K562 (cell line): ENCODE measurements around the gene LCTL. TPM values are rescaled to one million over a fixed set of nuclear protein-coding genes. Genes with fewer than 3 reads are reported as not detected.
A peak's percentile ranks its signal among the peaks of the same experiment; 100 is the strongest.

Experiments
- ATAC-seq: fragments of 200-7000 bp; cut with Tn5 transposase; 3 replicates; pipeline ENCODE4 v1.9.1; 2020; ENCODE audit warnings: moderate library complexity
- BruUV-seq: library from RNA; stranded (reverse); fragments of 400-500 nt; replicated peaks from 2 replicates; lab custom pipeline; 2021; lab: Mats Ljungman, UMichigan
- CTCF ChIA-PET: fragments of 300-600 bp; formaldehyde crosslinking; extraction: SDS; loops from one replicate; lab custom pipeline; 2021; ENCODE audit warnings: low intra/inter-chr PET ratio; lab: Yijun Ruan, JAX
- POLR2A ChIA-PET: fragments of 300-600, 350-650 bp; sonication (Branson Sonifier 250); formaldehyde crosslinking; extraction: SDS; loops from one replicate; lab custom pipeline; 2021; ENCODE audit warnings: antibody characterized with exemption, inconsistent platforms; lab: Yijun Ruan, JAX
- DNase-seq, 4 experiments: peaks; one replicate each; pipeline versions ENCODE4 v3.0.0 to v3.0.0-alpha.2; 2011 to 2018; ENCODE audit warnings: low spot score in 3 of 4, mixed read lengths in 3 of 4; ENCODE audit errors: extremely low read depth in 1 of 4
- FAIRE-seq: peaks from 2 replicates; lab custom pipeline; 2011; peaks lifted over from hg19 to GRCh38; lab: Jason Lieb, UNC
- H2AFZ ChIP-seq: 2 replicates; pipeline ENCODE4 v1.6.0; 2011; ENCODE audit warnings: low read depth, low read length, control low read depth, inconsistent platforms
- H3K27ac ChIP-seq: fragments of 200-600 bp; 3 replicates; pipeline ENCODE4 v1.8.0; 2011; ENCODE audit warnings: low read depth, mild to moderate bottlenecking, control low read depth, inconsistent platforms, low read length, moderate library complexity, mixed read lengths; ENCODE audit errors: extremely low read depth
- H3K27me3 ChIP-seq, 2 experiments: fragments of 300-600 bp in 1 of 2; 2 replicates in 1 of 2; 3 replicates in 1 of 2; pipeline versions ENCODE4 v1.6.0 to v1.8.0; 2011; ENCODE audit warnings: inconsistent platforms in 2 of 2, low read length in 2 of 2, mild to moderate bottlenecking in 1 of 2, mixed read lengths in 1 of 2, moderate library complexity in 1 of 2; ENCODE audit not compliant: control insufficient read depth in 2 of 2, insufficient read depth in 2 of 2
- H3K36me3 ChIP-seq: fragments of 300-600 bp; 3 replicates; pipeline ENCODE4 v1.8.0; 2011; ENCODE audit warnings: mild to moderate bottlenecking, low read length, inconsistent platforms; ENCODE audit not compliant: control insufficient read depth, insufficient read depth
- H3K4me1 ChIP-seq, 2 experiments: fragments of 200-600 bp in 1 of 2; replicated peaks in 1 of 2; 2 replicates in 1 of 2; 3 replicates in 1 of 2; pipeline versions ENCODE4 v1.5.1 to v1.8.0; 2011; ENCODE audit warnings: inconsistent platforms in 2 of 2, low read length in 2 of 2, mild to moderate bottlenecking in 1 of 2, mixed read lengths in 1 of 2, moderate library complexity in 1 of 2; ENCODE audit not compliant: control insufficient read depth in 2 of 2, insufficient read depth in 2 of 2
- H3K4me2 ChIP-seq: 2 replicates; pipeline ENCODE4 v1.6.1; 2011; ENCODE audit warnings: low read length, control low read depth, inconsistent platforms, mixed read lengths; ENCODE audit not compliant: insufficient read depth
- H3K4me3 ChIP-seq: fragments of 200-600 bp; sonication (generic), shearing (Covaris generic); 2 replicates; pipeline ENCODE4 v1.5.1; 2016; ENCODE audit warnings: control low read depth, inconsistent platforms
- H3K79me2 ChIP-seq: fragments of 200-600 bp; 3 replicates; pipeline ENCODE4 v1.8.0; 2011; ENCODE audit warnings: low read length, inconsistent platforms; ENCODE audit not compliant: control insufficient read depth, insufficient read depth
- H3K9ac ChIP-seq, 2 experiments: 2 replicates each; pipeline versions ENCODE4 v1.6.0 to v1.6.1; 2011; ENCODE audit warnings: low read depth in 2 of 2, low read length in 2 of 2, control low read depth in 1 of 2, inconsistent platforms in 1 of 2, mild to moderate bottlenecking in 1 of 2, mixed read lengths in 1 of 2; ENCODE audit not compliant: insufficient read depth in 1 of 2
- H3K9me1 ChIP-seq: one replicate; pipeline ENCODE4 v1.6.0; 2011; ENCODE audit warnings: inconsistent platforms, mild to moderate bottlenecking, low read length, moderate library complexity; ENCODE audit not compliant: control insufficient read depth, insufficient read depth
- H3K9me3 ChIP-seq: replicated peaks from 2 replicates; pipeline ENCODE4 v1.5.1; 2011; ENCODE audit warnings: low read depth, low read length, inconsistent platforms; ENCODE audit not compliant: control insufficient read depth, insufficient read depth
- H4K20me1 ChIP-seq: replicated peaks from 2 replicates; pipeline ENCODE4 v1.6.1; 2011; ENCODE audit warnings: low read length, inconsistent platforms, mixed read lengths; ENCODE audit not compliant: control insufficient read depth, insufficient read depth
- SIN3A ChIP-seq, 2 experiments: fragments of 150-350 bp in 1 of 2; IDR thresholded peaks; 2 replicates each; pipeline ENCODE4 v1.6.1; 2011 to 2016; ENCODE audit warnings: borderline replicate concordance in 2 of 2, low read depth in 2 of 2, low read length in 2 of 2, mild to moderate bottlenecking in 2 of 2, moderate library complexity in 2 of 2; ENCODE audit not compliant: control insufficient read depth in 1 of 2
- SUPT5H ChIP-seq: fragments of 450-650 bp; IDR thresholded peaks from 2 replicates; pipeline ENCODE4 v1.6.1; 2016
- WGBS: fragments of 100-300 bp; shearing (Covaris generic); methylation state at CpG from one replicate; pipeline ENCODE4 v1.1.6; 2016; ENCODE audit warnings: low coverage, mixed read lengths; ENCODE audit not compliant: insufficient coverage; ENCODE audit errors: missing lambda C conversion rate; 5-methylcytosine and 5-hydroxymethylcytosine counted together
- in situ Hi-C: fragments of 300-500 bp; cut with MboI; formaldehyde crosslinking; loops from 4 replicates; pipeline ENCODE4 v1.15.0; 2018; ENCODE audit warnings: inconsistent platforms, mixed read lengths
- intact Hi-C: fragments of 100-400 bp; cut with micrococcal nuclease; formaldehyde crosslinking; loops from 2 replicates; pipeline ENCODE4 v1.14.2; 2022
- polyA plus RNA-seq, 8 experiments: library from polyadenylated mRNA; depleted of rRNA in 4 of 8; stranded (reverse) in 5 of 8; unstranded in 3 of 8; fragments of >200 nt; fragmentation: Nextera tagmentation in 2 of 8; fragmentation: Illumina TruSeq in 1 of 8; extraction: Ambion mirVana in 2 of 8; extraction: Trizol in 1 of 8; gene quantifications; 2 replicates each; pipeline versions ENCODE4 v1.2.1 to v1.2.3, GENCODE V29; 2011 to 2014; ENCODE audit warnings: inconsistent platforms in 1 of 8, missing spikeins in 1 of 8
- total RNA-seq, 7 experiments: library from RNA; depleted of rRNA in 6 of 7; stranded (reverse); fragments of >200 nt in 6 of 7; fragmentation: Illumina TruSeq in 2 of 7; extraction: Trizol in 2 of 7; gene quantifications; 2 replicates each; pipeline versions ENCODE4 v1.2.1 to v1.2.3, GENCODE V29; 2011 to 2021; ENCODE audit warnings: low replicate concordance in 1 of 7

LCTL gene
- total and polyA plus RNA-seq, 9 of the 15 experiments (the other 6 are each of a cell fraction or from before 2014, with no cell fraction given): 0.08 to 0.31 (median 0.17) TPM; not detected in 6

DNA sequence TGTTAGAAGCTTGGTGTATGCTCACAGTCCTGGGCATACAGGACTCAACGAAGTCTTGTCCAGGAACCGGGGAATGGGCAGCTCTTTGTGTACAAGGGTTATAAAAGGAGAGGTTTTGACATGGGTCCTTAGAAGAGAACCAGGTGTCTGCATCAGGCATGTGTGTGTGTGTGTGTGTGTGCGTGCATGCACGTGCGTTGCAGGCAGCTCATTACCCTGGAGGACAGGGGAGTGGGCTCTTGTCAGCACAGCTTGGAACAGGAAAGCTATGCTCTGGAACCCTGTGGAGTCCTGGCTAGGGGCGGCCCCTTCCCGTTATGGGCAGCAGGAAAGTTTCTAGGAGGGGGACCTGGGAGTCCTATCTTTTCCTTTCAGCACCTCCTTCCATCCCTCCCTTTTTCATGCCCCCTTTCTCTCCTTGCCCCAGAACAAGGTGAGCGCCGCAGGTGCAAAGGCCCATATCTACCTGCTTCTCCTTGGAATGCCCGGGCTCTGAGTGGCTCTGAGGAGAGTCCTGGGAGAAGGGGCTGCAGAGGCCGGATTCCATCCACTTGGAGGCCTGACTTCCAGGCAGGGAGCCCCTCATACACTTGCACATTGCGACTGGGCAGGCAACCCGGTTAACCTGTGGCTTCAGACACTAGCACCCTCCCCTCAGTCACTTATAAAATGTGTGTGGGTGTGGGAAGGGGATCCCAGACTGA lies 33.9 kb upstream of the LCTL start:
- TF ChIP-seq SUPT5H: peak; percentile 14; the same call in 1 of the 2 replicates
- no peak for TF ChIP-seq SIN3A (IDR thresholded peaks at IDR 0.05; ENCODE audit: borderline replicate concordance in 2 of 2, control insufficient read depth in 1 of 2, low read depth in 2 of 2, low read length in 2 of 2)
- ChIA-PET POLR2A (interaction anchor here (0.8 to 2.3 kb wide), 9 partner anchors 8 to 18 kb away, joined by 3 to 11 read pairs (median 5); no protein-coding TSS in a partner anchor), CTCF (no interaction called here)
- ATAC-seq: no peak
- H3K9ac ChIP-seq: peak overlapping the region in 1 of 2 experiments; percentile 17; a peak in 1 of 4 replicates
- peaks cover 60% of the 10 kb centered on the region for H4K20me1 ChIP-seq
- no peak overlapping the region for H3K4me2 ChIP-seq
- no peak overlapping the region for H2AFZ ChIP-seq
- no peak for DNase-seq
- no peaks in the 10 kb centered on the region for H3K9me3 ChIP-seq
- H3K27ac ChIP-seq: no peak overlapping the region
- no peak for FAIRE-seq
- BruUV-seq: no TSS peak
- in situ Hi-C loops: loop anchor here (10.0 kb wide), 1 partner anchor 255 kb away; no protein-coding TSS in a partner anchor
- no peaks in the 10 kb centered on the region for H3K27me3 ChIP-seq
- H3K4me1 ChIP-seq: peaks cover 0 to 4% of the 10 kb centered on the region in 2 experiments; a peak in 3 of 5 replicates
- peaks cover 4% of the 10 kb centered on the region for H3K9me1 ChIP-seq
- 86% methylated on average over 8 of the region's 13 CpGs for WGBS
- H3K79me2 ChIP-seq: peaks cover 97% of the 10 kb centered on the region
- peaks cover 88% of the 10 kb centered on the region for H3K36me3 ChIP-seq
- intact Hi-C loops: no loop called here
- H3K4me3 ChIP-seq: no peak overlapping the region
